HCT116 (cell line): Measurements from ENCODE around the gene SLC16A3. TPM values are rescaled to one million over a fixed set of nuclear protein-coding genes. Genes with fewer than 3 reads are reported as not detected.

Experiments used
- ATAC-seq: fragments of 200-7000 bp; cut with Tn5 transposase; 2 replicates; pipeline ENCODE4 v1.9.1; 2020; ENCODE audit warnings: mild to moderate bottlenecking, moderate library complexity
- BruUV-seq: library from RNA; stranded (reverse); fragments of 400-500 nt; replicated peaks from 2 replicates; lab custom pipeline; 2021; lab: Mats Ljungman, UMichigan
- CTCF ChIA-PET: fragments of 300-600 bp; sonication (Branson Sonifier 250); formaldehyde crosslinking; loops from one replicate; lab custom pipeline; 2021; ENCODE audit warnings: antibody characterized with exemption; lab: Charles Lee
- POLR2A ChIA-PET: fragments of 300-600, 350-600 bp; sonication (Branson Sonifier 250); formaldehyde crosslinking; loops from one replicate; lab custom pipeline; 2021; ENCODE audit warnings: antibody characterized with exemption; lab: Charles Lee
- RAD21 ChIA-PET, 2 experiments: fragments of 300-600 bp; sonication (Branson Sonifier 250); formaldehyde crosslinking; loops; one replicate each; lab custom pipeline; 2023; ENCODE audit warnings: low total read pairs in 2 of 2; ENCODE audit not compliant: uncharacterized antibody in 2 of 2, unreplicated experiment in 2 of 2, low non-redundant PET in 1 of 2; lab: Charles Lee
- DNase-seq: peaks from one replicate; pipeline ENCODE4 v3.0.0-alpha.2; 2010; ENCODE audit warnings: low read depth, low spot score
- H2AFZ ChIP-seq: fragments of 200-600 bp; shearing (Covaris generic), sonication (generic); 2 replicates; pipeline ENCODE4 v1.6.1; 2017; ENCODE audit warnings: low read depth, mixed run types, mixed read lengths, antibody characterized with exemption, low read length; ENCODE audit not compliant: poor library complexity, severe bottlenecking
- H3K27ac ChIP-seq: 2 replicates; pipeline ENCODE4 v1.5.1; 2012; ENCODE audit warnings: low read depth, low read length
- H3K27me3 ChIP-seq: fragments of 200-600 bp; sonication (generic); 2 replicates; pipeline ENCODE4 v1.6.1; 2016; ENCODE audit warnings: mixed run types, low read length, mixed read lengths; ENCODE audit not compliant: insufficient read depth
- H3K36me3 ChIP-seq, 2 experiments: fragments of 200-500 bp in 1 of 2; fragments of 200-600 bp in 1 of 2; sonication (Bioruptor generic) in 1 of 2; sonication (generic) in 1 of 2; 2 replicates each; pipeline versions ENCODE4 v1.5.1 to v1.6.1; 2014 to 2016; ENCODE audit warnings: low read length in 2 of 2, inconsistent platforms in 1 of 2, mixed read lengths in 1 of 2, mixed run types in 1 of 2; ENCODE audit not compliant: insufficient read depth in 2 of 2, control insufficient read depth in 1 of 2
- H3K4me1 ChIP-seq, 2 experiments: fragments of 200-600 bp in 1 of 2; sonication (generic) in 1 of 2; 2 replicates each; pipeline versions ENCODE4 v1.5.1 to v1.6.1; 2012 to 2017; ENCODE audit warnings: low read length in 2 of 2, inconsistent platforms in 1 of 2, mild to moderate bottlenecking in 1 of 2, mixed read lengths in 1 of 2, mixed run types in 1 of 2, moderate library complexity in 1 of 2; ENCODE audit not compliant: insufficient read depth in 2 of 2, control insufficient read depth in 1 of 2
- H3K4me2 ChIP-seq: fragments of 200-600 bp; sonication (generic); 2 replicates; pipeline ENCODE4 v1.6.1; 2017; ENCODE audit warnings: mixed run types, low read length, mixed read lengths
- H3K4me3 ChIP-seq, 2 experiments: fragments of 200-600 bp in 1 of 2; sonication (generic) in 1 of 2; replicated peaks in 1 of 2; 2 replicates each; pipeline ENCODE4 v1.5.1; 2011 to 2016; ENCODE audit warnings: low read length in 2 of 2, control low read depth in 1 of 2, low read depth in 1 of 2, mild to moderate bottlenecking in 1 of 2, mixed read lengths in 1 of 2, mixed run types in 1 of 2
- H3K79me2 ChIP-seq: fragments of 200-600 bp; sonication (generic); 2 replicates; pipeline ENCODE4 v1.6.1; 2017; ENCODE audit warnings: mild to moderate bottlenecking, mixed run types, low read length, moderate library complexity, mixed read lengths; ENCODE audit not compliant: insufficient read depth
- H3K9ac ChIP-seq: fragments of 200-600 bp; sonication (generic); 2 replicates; pipeline ENCODE4 v1.6.1; 2016; ENCODE audit warnings: low read length, mixed read lengths
- H3K9me2 ChIP-seq: fragments of 200-600 bp; sonication (generic), shearing (Covaris generic); 2 replicates; pipeline ENCODE4 v1.6.1; 2017; ENCODE audit warnings: mixed run types, mild to moderate bottlenecking, moderate library complexity; ENCODE audit not compliant: insufficient read depth
- H3K9me3 ChIP-seq, 2 experiments: fragments of 200-500 bp in 1 of 2; fragments of 200-600 bp in 1 of 2; sonication (Bioruptor generic) in 1 of 2; sonication (generic) in 1 of 2; 2 replicates each; pipeline ENCODE4 v1.6.1; 2014 to 2017; ENCODE audit warnings: low read length in 2 of 2, mixed read lengths in 2 of 2, inconsistent platforms in 1 of 2, low read depth in 1 of 2, mild to moderate bottlenecking in 1 of 2, mixed run types in 1 of 2, moderate library complexity in 1 of 2; ENCODE audit not compliant: control insufficient read depth in 1 of 2, insufficient read depth in 1 of 2
- H4K20me1 ChIP-seq: fragments of 200-600 bp; sonication (generic), shearing (Covaris generic); 2 replicates; pipeline ENCODE4 v1.6.1; 2017; ENCODE audit warnings: mixed run types, mild to moderate bottlenecking, moderate library complexity; ENCODE audit not compliant: insufficient read depth
- ATF3 ChIP-seq: IDR thresholded peaks from 2 replicates; pipeline ENCODE4 v1.6.1; 2012
- CEBPB ChIP-seq: IDR thresholded peaks from 2 replicates; pipeline ENCODE4 v1.6.1; 2012; ENCODE audit warnings: low read depth
- CTCF ChIP-seq, 3 experiments: fragments of 200-600 bp in 1 of 3; sonication (generic) in 1 of 3; IDR thresholded peaks in 2 of 3; conservative IDR thresholded peaks in 1 of 3; 2 replicates each; pipeline ENCODE4 v1.5.1; 2012 to 2017; ENCODE audit warnings: low read depth in 2 of 3, low read length in 2 of 3, antibody characterized with exemption in 1 of 3, borderline replicate concordance in 1 of 3, control low read depth in 1 of 3, mild to moderate bottlenecking in 1 of 3, mixed read lengths in 1 of 3, mixed run types in 1 of 3, moderate library complexity in 1 of 3; ENCODE audit not compliant: insufficient read depth in 1 of 3
- EGR1 ChIP-seq: IDR thresholded peaks from 2 replicates; pipeline ENCODE4 v1.6.1; 2012; ENCODE audit warnings: low read depth
- FOSL1 ChIP-seq: IDR thresholded peaks from 2 replicates; pipeline ENCODE4 v1.6.1; 2012; ENCODE audit warnings: low read depth
- POLR2A ChIP-seq: IDR thresholded peaks from 2 replicates; pipeline ENCODE4 v1.7.0; 2011; ENCODE audit warnings: borderline replicate concordance; ENCODE audit not compliant: insufficient read depth, insufficient read length; ENCODE audit errors: extremely low read depth
- SIN3A ChIP-seq: IDR thresholded peaks from 2 replicates; pipeline ENCODE4 v1.6.1; 2012; ENCODE audit warnings: low read depth
- SP1 ChIP-seq: IDR thresholded peaks from 2 replicates; pipeline ENCODE4 v1.6.1; 2012; ENCODE audit warnings: low read depth
- TCF7L2 ChIP-seq: IDR thresholded peaks from 2 replicates; pipeline ENCODE4 v1.7.0; 2011; ENCODE audit warnings: borderline replicate concordance, inconsistent platforms; ENCODE audit not compliant: insufficient read depth, insufficient read length; ENCODE audit errors: extremely low read depth
- YY1 ChIP-seq: IDR thresholded peaks from 2 replicates; pipeline ENCODE4 v1.6.1; 2011; ENCODE audit warnings: low read length, low read depth, moderate library complexity, mild to moderate bottlenecking; ENCODE audit not compliant: insufficient replicate concordance; ENCODE audit errors: extremely low read depth
- ZBTB33 ChIP-seq: IDR thresholded peaks from 2 replicates; pipeline ENCODE4 v1.6.1; 2011; ENCODE audit warnings: mild to moderate bottlenecking, low read length, moderate library complexity; ENCODE audit not compliant: insufficient replicate concordance; ENCODE audit errors: extremely low read depth
- ZFX ChIP-seq: fragments of 450-650 bp; IDR thresholded peaks from 2 replicates; pipeline ENCODE4 v1.6.1; 2017
- intact Hi-C: fragments of 100-400 bp; cut with micrococcal nuclease; formaldehyde crosslinking; loops from 2 replicates; pipeline ENCODE4 v1.10.0; 2022
- total RNA-seq: library from RNA; stranded (reverse); gene quantifications from one replicate; pipeline ENCODE4 v1.2.1, GENCODE V29; 2021; ENCODE audit not compliant: unreplicated experiment

Gene SLC16A3
- total RNA-seq, 1 experiment from 2014 or later = 445 TPM

- H3K9me3 ChIP-seq = peaks cover 0 to 3% of the 10 kb centered on the region in 2 experiments; a peak in 1 of 4 replicates
- no peak overlapping the region for H3K9ac ChIP-seq
- H3K4me3 ChIP-seq = no peak overlapping the region
- H3K4me2 ChIP-seq = no peak overlapping the region
- TF ChIP-seq CEBPB = no peak
- no peak for TF ChIP-seq EGR1
- no peak for TF ChIP-seq SP1
- H3K9me2 ChIP-seq = no peaks in the 10 kb centered on the region
- no peak overlapping the region for H3K27ac ChIP-seq
- peaks cover 15 to 53% of the 10 kb centered on the region in 2 experiments for H3K4me1 ChIP-seq
- H3K27me3 ChIP-seq = no peaks in the 10 kb centered on the region
- RAD21 ChIA-PET = no interaction called here
- BruUV-seq = no TSS peak
- no peaks in the 10 kb centered on the region for H3K79me2 ChIP-seq
- CTCF ChIA-PET = no interaction called here
- H3K36me3 ChIP-seq = no peaks in the 10 kb centered on the region
- no peak overlapping the region for H2AFZ ChIP-seq
- POLR2A ChIA-PET = interaction anchor here (0.7 to 1.0 kb wide), 2 partner anchors 17 to 80 kb away, joined by 3 read pairs; no protein-coding TSS in a partner anchor
- ATAC-seq (no peak), DNase-seq (no peak)
- no peaks in the 10 kb centered on the region for H4K20me1 ChIP-seq
- intact Hi-C loops = no loop called here
Observed at GRCh38 chr17:82222816-82223215, 6.0 kb upstream of the SLC16A3 start.

GRCh38 chr17:82223517-82223916, 5.3 kb upstream of the SLC16A3 start:
- Histone ChIP-seq H3K36me3 (no peaks in the 10 kb centered on the region), H4K20me1 (no peaks in the 10 kb centered on the region), H3K27ac (no peak overlapping the region), H2AFZ (no peak overlapping the region), H3K4me3 (no peak overlapping the region), H3K9ac (no peak overlapping the region), H3K9me3 (peaks cover 0 to 3% of the 10 kb centered on the region in 2 experiments; a peak in 1 of 4 replicates), H3K9me2 (no peaks in the 10 kb centered on the region), H3K4me2 (no peak overlapping the region), H3K79me2 (peaks cover 3% of the 10 kb centered on the region; the same call in 1 of the 2 replicates), H3K27me3 (no peaks in the 10 kb centered on the region), H3K4me1 (peaks cover 14 to 52% of the 10 kb centered on the region in 2 experiments)
- BruUV-seq = no TSS peak
- intact Hi-C loops = no loop called here
- ChIA-PET RAD21 (no interaction called here), CTCF (no interaction called here), POLR2A (interaction anchor here (1.0 kb wide), 1 partner anchor 18 kb away, joined by 3 read pairs; no protein-coding TSS in a partner anchor)
- DNase-seq (no peak), ATAC-seq (no peak)
- TF ChIP-seq TCF7L2 (no peak), ZBTB33 (no peak), ATF3 (no peak), POLR2A (no peak), SIN3A (no peak), FOSL1 (no peak), ZFX (no peak), CTCF (IDR thresholded peaks at IDR 0.05 in 2 of 3, conservative IDR thresholded peaks at IDR 0.05 in 1 of 3; ENCODE audit: borderline replicate concordance in 1 of 3, insufficient read depth in 1 of 3, low read depth in 2 of 3, low read length in 2 of 3) (no peak), CEBPB (no peak), YY1 (no peak)
